Liver (tissue), 3 donors: ENCODE results near the gene HYOU1.

Experiments
- CTCF ChIP-seq: fragments of 150-350 bp; IDR thresholded peaks from 2 replicates; pipeline ENCODE4 v1.5.1; 2017; ENCODE audit warnings: improper control_type of control experiment, low read depth, low read length; ENCODE audit not compliant: missing input control
- FOXA1 ChIP-seq: IDR thresholded peaks from 2 replicates; pipeline ENCODE4 v1.6.1; 2016; ENCODE audit warnings: antibody characterized with exemption
- FOXA2 ChIP-seq: IDR thresholded peaks from 2 replicates; pipeline ENCODE4 v1.6.1; 2016; ENCODE audit warnings: antibody characterized with exemption
- GABPA ChIP-seq, 2 donors: IDR thresholded peaks in 1 of 2; conservative IDR thresholded peaks in 1 of 2; 2 replicates each; pipeline ENCODE4 v1.6.1; 2016; ENCODE audit warnings: antibody characterized with exemption in 2 of 2, mild to moderate bottlenecking in 1 of 2, moderate library complexity in 1 of 2
- HNF4A ChIP-seq, 2 donors: conservative IDR thresholded peaks; 2 replicates each; pipeline ENCODE4 v1.6.1; 2016; ENCODE audit warnings: antibody characterized with exemption in 2 of 2, mild to moderate bottlenecking in 2 of 2
- JUND ChIP-seq, 2 donors: IDR thresholded peaks; 2 replicates each; pipeline ENCODE4 v1.6.1; 2016; ENCODE audit warnings: antibody characterized with exemption in 2 of 2
- MAX ChIP-seq: IDR thresholded peaks from 2 replicates; pipeline ENCODE4 v1.6.1; 2016; ENCODE audit warnings: antibody characterized with exemption
- RAD21 ChIP-seq, 2 donors: IDR thresholded peaks; 2 replicates each; pipeline ENCODE4 v1.6.1; 2016; ENCODE audit warnings: antibody characterized with exemption in 2 of 2, mild to moderate bottlenecking in 2 of 2
- REST ChIP-seq: IDR thresholded peaks from 2 replicates; pipeline ENCODE4 v1.6.1; 2016; ENCODE audit warnings: antibody characterized with exemption, mild to moderate bottlenecking
- SP1 ChIP-seq: IDR thresholded peaks from 2 replicates; pipeline ENCODE4 v1.6.1; 2018; ENCODE audit warnings: antibody characterized with exemption, mild to moderate bottlenecking
- TAF1 ChIP-seq: conservative IDR thresholded peaks from 2 replicates; pipeline ENCODE4 v1.6.1; 2016; ENCODE audit warnings: antibody characterized with exemption, mild to moderate bottlenecking
- YY1 ChIP-seq: IDR thresholded peaks from 2 replicates; pipeline ENCODE4 v1.6.1; 2016; ENCODE audit warnings: antibody characterized with exemption, mild to moderate bottlenecking
- ZBTB33 ChIP-seq: IDR thresholded peaks from 2 replicates; pipeline ENCODE4 v1.6.1; 2016; ENCODE audit warnings: antibody characterized with exemption
- donor health status: healthy.
- donor health status: healthy.

GRCh38 chr11:119101759-119102423, 44.9 kb upstream of the HYOU1 start, which contains the start of gene DPAGT1:
- TF ChIP-seq CTCF (no peak), FOXA1 (no peak), GABPA (IDR thresholded peaks at IDR 0.05 in 1 of 2, conservative IDR thresholded peaks at IDR 0.05 in 1 of 2) (peak; percentile 81 to 92), HNF4A (conservative IDR thresholded peaks at IDR 0.05) (peak; percentile 21 to 26), RAD21 (IDR thresholded peaks at IDR 0.05) (no peak), ZBTB33 (peak; percentile 43), YY1 (peak; percentile 100), FOXA2 (no peak), SP1 (peak; percentile 59), TAF1 (peak; percentile 33), JUND (IDR thresholded peaks at IDR 0.05) (no peak), REST (no peak), MAX (peak; percentile 98)
